DMS79 treated with DMSO at 0.1 percent for 48 hours (cell line): ENCODE results near the gene TCF4.

Experiments
- DNase-seq: peaks from one replicate; lab custom pipeline; 2025; lab: John Stamatoyannopoulos, UW

Gene TCF4

DNA sequence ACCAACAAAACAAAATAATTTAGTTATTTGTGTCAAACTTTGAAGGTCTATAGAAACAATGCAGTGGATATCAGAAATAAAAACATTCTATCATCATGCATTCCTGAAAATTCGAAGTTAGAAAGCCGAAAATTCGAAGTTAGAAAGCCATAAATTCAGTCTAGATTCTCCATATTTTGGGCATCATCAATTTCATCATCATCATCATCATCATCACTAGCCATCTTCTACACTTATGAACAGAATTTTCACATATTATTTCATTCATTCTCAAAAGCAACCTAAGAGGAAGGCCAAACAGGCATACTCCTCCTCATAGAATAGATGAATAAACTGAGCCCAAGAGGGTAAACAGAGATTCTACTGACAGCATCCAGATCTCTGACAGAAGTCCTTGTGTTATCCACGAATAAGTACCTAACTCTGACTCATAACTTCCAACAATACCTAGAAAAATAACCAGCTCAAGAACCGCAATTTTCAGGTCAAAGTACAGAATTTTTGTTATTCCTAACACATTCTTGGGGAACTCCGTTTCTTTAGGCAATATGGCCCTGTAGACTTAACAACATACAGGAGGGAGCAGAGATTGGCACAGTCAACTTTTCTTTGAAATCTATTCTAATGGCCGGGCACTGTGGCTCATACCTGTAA, 84.7 kb downstream of the TCF4 start:
- no peak for DNase-seq

DNA sequence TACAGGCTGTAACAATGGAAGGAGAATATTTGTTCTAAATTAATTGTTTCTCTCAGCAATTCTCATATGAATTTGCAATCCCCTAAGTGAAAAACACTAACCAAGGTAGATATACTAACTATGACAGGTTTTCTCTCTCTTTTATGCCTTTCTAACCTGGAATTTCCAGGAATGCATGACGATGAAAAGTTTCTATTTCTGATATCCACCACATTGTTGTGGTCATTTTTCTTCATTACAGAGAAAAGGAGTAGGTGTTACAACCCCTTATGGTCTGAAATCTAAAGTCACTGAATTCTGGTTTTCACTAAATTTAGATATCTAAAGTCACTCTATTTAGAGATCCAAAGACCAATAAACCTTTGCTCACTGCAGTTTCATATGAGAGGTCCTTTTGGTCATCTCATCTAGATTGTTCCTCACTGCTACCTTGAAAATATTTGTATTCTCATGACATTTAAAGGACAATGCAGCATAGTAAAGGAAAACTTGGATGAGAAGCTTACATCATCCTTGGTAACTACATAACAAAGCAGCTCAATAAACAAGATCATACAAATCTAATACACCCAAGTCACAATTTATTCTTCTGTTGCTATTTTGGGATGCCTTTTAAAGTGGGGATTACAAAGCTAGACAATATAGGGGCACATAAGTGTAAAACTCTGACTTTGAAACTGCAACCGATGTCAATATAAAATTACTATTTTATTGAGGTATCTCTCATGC, 85.8 kb downstream of the TCF4 start:
- no peak for DNase-seq

DNA sequence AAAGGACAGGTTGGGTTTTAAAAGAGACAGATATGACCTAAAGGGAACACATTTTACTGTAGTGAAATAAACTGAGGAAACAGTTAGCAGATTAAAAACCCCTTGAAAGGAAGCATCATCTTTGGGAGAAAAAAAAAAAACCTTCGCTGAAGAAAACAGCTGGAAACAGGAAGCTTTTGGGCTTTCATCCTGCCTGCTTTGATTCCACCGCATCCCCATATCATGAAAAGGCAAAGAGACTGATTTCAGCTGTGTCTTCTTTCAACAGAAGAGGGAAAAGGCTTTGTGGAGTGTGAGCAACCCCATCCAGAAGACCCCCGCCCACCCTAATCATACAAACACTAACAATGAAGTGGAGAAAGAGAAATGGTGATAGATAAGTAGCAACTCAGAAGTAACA, 86.4 kb downstream of the TCF4 start:
- no peak for DNase-seq

DNA sequence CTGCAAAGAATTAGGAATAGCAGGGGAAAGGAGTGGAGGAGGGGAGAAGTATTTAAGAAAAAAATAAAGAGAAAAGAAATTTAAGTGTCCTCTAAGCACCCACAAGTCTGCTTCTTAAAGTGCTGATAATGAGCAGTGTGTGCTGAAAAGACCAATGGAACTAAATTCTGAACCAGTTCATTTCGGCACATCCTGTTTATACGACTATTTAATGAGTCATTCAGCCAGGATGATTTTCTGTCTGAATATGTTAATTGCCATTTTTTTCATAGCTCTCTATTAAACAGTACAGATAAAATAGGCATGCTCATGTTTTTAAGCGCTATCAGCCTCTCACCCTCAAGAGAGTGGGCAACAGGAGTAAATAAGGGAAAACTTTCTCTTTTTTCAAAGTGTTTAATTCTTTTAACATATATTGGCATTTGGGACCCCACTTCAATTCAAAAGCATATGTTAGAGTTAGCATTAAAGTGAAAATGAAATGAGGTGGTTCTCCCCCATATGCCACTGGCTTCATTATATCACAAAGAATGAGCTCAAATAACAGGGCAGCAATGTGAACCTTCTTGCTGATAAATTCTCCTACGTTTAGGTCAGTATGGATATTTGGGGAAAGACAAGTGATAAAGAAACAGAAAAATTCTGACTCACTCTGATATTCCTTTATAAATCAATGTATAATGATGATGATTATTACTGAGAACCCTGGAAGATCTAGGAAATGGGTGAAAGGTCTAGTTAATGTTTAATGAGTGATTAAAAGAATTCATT, 87.5 kb downstream of the TCF4 start:
- no peak for DNase-seq

DNA sequence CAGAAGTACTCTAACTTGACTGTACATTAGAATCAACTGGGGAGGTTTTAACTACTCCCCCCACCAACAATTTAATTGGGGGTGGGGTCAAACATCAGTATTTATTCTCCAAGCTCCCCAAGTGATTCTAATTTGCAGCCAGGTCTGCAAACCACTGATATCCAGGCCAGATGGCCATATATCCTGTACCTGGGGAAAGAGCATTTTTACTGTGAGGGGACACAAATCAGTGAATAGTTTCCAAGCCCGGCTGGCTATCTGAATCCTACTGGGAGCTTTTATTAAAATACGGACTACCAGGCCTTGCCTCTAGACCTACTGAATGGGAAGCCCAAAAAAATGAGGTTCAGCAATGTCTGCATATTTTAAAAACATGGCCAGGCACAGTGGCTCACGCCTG, 88.5 kb downstream of the TCF4 start:
- DNase-seq, result no peak

DNA sequence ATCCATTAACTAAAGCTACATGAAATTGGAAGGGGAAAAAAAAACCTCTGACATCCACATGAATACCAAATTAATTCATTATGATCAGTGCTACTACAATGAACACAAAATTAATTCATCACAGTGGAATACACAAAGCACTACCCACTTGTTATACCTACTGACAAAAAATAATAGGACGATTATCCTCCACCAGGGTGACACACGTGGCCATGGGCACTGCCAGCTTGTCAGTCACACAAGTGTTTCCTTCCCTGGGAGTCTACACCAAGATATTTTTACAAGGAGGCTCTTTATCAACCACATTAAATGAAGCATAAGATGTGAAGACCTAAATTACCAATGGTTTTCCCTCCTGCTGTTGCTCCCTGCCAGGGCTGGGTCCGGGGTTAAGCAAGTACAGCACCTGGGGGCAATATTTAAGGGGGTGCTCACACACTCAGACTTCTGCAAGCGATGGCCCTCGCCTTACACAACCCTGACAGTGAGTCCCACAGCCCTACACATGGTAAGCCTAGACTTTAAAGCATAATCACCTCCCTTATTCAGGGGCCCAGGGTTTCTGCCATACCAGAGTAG, 90.1 kb downstream of the TCF4 start:
- DNase-seq, result peak; percentile 86

DNA sequence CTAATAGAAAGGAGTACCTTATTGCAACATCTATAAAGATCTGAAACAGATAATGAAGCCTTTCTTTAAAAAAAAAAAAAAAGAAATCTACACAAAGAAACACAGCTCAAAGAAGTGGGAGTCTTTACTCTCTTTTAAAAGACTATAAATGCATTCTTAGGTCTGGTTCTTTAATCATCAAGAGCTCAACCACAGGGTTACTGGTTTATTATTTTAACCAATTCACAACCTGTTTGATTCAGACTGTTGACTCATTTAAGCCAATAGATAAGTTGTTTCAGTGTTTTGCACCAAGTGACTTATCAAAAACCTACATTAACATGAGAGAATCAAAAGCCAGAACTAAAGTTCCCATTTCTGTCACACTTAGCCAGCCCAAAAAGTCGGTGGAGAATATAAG, 93.1 kb downstream of the TCF4 start:
- no peak for DNase-seq

DNA sequence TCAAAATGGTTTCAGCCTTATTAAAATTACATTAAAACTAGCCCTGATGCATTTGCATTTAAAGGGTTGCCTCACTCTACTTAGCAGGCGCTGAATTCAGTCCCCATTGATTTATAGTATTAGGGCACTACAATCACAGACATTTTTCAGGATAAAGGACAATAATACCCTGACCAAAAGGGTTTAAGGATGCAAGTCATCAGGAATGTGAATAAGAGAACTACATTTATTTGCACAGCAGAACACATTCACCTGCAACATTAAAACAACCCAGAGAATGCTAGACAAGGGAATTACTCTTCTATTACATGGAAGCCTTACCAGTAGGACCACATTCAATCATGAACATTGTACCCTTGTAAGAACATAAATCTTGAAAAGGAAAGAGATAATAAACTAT, 93.6 kb downstream of the TCF4 start:
- no peak for DNase-seq

DNA sequence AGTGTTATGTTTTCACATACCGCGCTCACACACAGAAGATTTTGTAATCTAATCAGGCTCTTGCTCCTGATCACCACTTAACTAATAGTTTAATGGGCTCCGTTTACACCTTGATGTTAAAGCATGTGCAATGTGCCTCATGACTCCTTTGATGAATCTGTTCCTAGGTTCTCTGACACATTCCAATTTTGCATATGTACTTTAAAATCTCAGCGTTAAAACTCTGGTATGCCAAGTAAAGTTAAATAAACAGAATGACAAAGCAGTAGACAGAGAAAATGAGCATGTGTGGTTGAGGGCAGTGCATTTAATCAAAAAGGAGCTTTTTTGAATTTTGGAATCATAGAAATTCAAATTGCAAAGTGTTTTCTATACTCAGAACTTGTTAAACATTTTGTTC, 96.4 kb downstream of the TCF4 start:
- no peak for DNase-seq

DNA sequence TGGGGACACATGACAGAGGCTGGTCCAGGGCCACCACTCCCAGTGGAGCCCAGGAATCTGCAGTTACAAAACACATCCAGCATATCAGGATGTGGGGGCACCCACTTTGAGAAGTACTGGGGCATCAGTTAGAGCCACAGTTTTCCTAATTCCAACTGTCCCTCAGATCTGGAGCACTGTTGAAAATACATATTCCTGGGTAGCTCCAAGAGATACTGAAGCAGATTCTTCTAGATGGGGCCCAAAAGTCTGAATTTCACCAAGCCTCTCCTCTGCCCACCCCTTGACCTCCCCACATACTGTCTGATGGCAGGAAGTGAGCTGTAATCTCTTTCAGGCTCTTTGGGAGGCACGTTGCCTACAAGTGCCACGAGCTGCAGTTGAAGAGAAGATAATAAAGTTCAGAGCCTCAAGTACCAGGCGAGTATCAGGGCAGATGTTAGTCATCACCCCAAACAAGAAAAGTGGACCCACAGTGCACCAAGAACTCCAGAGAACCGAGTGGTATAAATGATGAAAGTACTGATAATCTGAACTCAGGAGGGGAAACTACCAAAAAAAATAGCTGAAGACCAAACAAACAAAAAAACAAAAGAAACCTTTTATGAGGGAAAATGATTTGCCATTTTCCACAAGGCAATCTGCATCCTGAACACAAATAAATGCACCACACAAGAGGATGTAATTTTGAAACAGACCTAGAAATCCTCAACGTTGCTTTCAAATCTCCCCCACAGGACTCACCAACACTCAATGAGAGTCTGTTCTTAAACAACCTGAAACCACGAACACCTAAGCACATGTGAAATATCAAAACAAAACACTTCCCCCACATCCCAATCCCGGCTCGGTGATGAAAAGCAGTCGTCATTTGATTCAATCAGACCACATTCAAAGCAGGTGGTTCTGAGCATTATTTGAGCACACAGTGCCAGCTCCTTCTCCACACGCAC, 98.7 kb downstream of the TCF4 start:
- no peak for DNase-seq

DNA sequence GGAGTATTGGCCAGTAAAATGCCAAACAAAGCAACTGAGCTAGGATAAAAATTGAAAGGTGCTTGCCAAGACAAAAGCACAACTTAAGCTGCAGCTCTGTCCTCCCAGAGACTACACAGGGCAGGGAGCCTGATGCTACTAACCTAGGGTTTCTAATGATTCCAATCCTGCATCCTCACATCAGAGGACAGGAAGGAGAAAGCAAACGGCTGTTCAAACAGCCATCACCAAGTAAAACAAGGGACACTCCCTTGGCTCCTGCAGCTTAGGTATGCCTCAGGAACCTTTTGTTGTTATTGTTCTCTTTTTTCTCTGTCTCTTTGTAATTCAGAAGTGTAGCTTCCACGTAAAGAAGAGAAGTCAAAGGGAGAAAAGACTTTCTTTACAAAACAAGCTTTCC, 99.5 kb downstream of the TCF4 start:
- DNase-seq, result no peak

DNA sequence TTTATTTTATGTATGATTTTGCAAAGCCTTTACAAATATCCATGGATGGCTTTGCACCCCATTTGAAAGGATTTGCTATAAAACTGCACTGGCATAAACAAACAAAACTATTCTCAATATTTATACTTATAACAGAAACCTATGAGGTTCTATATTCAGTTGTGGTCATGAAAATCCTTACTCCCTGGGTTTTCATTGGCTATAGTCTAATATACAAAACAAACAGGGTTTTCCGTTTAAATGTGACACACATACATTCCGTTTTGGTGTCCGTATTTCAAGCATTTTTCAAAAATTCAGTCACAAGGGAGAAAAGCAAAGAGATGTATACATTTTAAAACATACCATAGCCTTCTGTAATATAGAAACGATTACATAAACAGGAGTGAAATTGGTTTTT, 100.0 kb downstream of the TCF4 start:
- no peak for DNase-seq

DNA sequence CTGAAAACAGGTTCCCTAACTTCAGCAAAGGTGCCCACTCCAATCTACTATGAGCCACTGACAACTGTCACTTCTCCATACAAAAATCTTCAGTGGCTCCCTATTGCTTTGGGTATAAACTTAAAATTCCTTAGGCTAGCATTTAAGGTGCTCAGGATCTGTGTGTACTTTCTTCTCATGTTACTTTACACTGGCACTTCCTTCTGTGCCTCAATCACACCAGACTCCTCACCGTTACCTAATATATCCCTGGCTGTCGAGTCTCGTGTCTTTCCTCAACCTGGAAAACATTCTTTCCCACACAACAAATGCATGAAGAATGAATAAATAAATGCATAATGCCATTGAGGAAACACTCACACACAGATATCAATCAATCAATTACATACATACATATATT, 101.1 kb downstream of the TCF4 start:
- DNase-seq, result no peak

DNA sequence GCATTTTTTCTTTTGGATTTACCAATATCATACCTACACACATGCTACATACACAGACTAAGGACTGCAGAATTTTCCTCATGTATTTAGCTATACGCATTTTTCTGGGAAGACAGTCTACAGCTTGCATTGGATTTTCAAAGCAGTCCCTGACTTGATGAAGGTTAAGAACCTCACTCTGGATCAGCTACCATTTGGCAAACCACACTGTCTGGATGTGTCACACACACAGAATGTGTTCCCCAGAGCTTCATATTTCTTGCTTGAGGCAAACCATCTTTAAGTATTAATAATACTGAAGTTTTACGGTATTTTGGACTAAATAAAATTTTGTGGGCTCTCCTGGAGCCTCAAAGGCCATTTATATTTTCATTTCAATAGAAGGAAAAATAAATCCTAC, 102.3 kb downstream of the TCF4 start:
- no peak for DNase-seq

DNA sequence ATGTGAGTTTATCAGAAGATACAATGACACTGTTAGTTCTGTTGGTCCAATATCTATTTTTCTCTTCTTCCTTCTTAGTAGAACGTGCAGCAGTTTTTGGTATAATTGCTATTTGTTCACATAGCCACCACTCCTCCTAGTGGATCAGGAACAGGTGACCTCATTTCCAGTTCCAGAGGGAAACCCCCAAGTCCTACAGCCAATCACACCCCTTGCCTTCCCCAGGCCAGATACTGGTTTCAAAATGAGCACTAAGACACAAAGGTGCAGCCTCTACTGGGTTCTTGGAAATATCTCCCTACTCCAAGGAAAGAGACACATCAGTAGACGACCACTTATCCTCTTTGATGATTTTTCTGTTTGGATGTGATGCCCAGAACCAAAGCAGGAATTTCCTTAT, 103.2 kb downstream of the TCF4 start:
- DNase-seq, result no peak

DNA sequence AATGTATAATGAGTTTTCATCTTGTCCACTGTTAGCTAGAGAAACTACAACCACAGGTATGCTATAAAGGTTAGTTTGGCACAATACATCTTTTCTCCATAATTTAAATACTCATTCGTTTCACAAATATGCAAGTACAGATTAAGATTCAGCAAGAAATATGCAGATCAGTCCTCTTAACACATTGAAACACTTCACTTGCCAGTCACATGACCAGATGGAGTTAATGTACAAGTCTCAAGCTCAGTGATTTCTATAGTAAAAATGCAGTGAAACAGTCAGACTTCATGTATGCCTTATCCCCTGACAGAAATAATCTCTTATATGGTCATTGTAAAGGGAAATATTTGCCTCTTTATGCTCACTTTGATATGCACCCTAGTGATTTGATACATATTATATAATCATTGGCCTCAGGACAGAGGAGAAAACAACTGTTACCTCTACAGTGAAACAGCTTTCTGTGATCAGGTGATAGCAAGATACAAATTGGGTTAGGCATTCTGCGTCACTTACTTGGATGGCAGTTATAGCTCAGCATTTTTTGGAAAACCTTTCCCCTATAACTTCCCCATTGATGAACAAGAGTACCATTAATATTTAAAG, 104.6 kb downstream of the TCF4 start:
- no peak for DNase-seq

DNA sequence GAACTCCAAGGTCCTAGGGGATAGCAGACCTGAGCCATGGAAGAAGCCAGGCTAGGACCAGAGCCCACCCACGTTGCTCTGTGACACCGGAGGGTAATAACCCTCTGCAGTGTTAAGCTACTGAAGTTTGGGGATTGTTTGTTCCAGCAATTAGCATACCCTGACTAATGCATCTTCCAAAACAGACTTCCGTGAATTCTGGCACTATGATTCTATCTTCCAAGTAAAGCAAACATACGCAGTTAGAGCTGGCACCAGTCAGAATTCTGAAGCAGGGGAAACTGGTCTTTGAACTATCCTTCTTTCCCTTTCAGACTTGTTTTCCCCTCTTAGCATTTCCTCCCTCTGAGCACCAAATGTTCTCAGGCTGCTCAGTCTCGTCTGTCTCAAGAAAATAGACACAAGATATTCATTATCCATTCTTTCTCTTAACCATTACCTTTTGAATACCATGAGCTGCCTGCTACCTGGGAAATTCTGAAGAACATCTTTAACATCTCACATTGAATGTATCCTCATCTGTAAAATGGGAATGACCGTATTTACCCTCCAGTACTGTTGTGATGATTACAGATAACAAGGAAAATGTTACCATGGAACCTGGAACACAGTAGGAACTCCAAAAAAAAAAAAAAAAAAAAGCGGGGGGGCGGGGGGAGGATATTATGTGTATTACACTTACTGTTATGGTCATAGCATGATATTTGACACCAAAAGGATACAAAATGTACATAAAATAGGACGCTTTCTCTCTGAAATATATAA, 108.2 kb downstream of the TCF4 start:
- no peak for DNase-seq

DNA sequence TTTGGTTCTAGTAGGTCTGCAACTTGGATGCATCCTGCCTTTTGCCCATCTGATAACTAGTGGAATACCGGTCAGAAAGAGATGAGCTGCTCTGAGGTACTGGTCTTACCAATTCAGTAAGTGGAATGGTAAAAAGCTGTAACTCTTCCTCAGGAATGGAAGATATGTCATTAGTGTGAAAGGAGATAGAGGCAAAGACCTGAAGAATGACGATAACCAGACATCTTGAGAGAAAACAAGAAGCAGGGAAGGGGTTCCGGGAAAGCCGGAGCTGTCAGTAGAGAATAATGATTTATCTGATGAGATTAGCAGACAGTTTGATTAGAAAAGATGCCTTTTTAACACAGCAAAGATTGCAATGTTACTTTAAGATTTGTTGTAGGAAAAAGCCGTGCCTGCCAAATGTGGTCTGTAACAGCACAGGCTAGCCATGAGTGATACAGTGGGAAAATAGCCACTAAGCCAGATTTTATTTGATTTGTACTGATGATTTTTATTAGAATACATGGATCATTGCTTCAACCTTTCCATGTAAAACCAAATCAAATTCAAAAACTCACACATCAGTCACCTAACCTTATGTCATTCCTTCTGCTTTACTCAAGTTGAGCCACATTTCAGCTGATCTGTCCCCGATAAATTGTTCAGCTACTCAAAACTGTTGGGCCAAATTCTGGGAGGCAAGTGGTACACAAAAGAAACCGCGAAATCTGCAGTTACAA, 110.0 kb downstream of the TCF4 start:
- no peak for DNase-seq

DNA sequence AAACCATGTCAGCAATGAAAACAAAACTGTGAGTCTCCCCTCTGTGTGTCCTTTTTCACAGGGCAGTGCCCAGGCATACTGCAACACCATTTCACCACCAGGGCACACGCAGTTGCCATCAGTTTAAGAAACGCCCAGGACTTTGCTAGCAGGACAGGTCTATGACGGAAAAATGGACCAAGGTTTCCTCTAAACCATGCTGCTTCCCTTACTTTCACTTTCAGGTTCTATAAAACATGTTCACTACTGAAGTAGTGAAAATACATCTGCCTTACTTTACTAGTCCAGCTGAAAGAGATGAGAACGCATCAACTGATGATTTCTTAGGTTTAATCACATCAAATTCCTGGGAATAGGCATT, 110.5 kb downstream of the TCF4 start:
- DNase-seq, result no peak

DNA sequence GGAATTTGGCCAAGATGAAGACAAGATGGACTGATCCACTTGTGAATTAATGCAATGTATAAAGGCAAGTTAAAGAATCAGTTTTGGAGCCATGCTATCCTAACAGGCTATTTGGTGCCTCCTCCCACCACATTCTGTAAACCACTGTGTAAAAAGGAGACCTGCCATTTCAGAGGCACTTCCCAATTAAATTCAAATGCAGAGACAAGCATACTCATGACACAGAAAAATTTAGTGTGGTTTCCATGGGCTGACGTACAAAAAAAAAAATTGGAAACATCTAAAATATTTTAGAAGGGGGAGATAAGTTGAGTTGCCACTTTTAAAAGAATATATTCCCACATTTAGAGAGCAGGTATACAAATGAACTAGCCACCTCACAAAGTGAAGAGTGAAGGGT, 112.1 kb downstream of the TCF4 start:
- DNase-seq, result no peak
